ENCODE results near the gene NKAIN2.
"Not testable (repeated sequence)": the region's sequence is repeated elsewhere in the genome, so short reads cannot be mapped to it uniquely, and the experiment has no call there.

Gene NKAIN2

DNA sequence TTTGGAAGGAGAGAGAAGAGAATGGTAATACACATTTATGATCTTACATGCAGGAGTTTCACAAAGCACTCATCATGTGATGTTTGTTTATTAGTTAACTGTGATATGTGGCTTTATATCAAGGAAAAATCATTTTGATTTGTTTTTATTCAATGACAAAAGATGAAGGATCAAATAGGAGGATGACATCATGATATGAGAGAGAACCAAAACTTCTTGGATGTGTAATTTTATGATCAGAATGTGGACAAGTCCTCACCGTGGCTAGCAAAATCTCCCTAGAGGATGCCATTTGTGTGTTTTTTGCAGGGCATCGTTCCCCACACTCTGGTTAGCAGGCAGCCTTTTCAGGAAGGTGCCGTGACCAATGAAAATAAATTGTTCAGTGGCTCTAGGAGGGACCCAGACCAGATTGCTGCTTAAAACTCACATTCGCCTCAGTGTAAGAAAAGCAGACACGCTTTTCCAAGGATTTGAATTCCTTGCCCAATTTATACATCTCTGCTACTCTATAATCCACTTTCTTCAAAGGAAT lies 552.7 kb downstream of the NKAIN2 start:
- DNase-seq = no peak

- DNase-seq = no peak
Measured at GRCh38 chr6:124356811-124357210, 553.1 kb downstream of the NKAIN2 start.

DNA sequence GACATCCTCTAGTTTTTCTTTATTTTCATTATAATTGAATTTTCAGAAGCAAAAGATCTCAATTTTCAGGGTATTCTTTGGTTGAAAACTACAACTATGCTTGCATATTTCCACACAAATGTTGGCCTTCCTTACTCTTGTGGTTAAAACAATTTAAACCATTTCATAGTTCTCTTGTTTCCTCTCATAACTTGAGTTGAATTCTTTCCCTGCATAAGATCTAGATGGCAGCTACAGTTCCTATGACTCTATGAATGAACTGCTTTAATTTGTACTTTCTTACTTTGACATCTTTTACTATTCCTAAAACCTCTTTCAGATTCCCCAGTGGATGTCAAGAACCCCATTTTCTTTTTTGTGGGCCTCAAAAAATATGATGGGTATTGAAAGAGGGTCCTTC lies 564.5 kb downstream of the NKAIN2 start:
- no peak for DNase-seq

DNA sequence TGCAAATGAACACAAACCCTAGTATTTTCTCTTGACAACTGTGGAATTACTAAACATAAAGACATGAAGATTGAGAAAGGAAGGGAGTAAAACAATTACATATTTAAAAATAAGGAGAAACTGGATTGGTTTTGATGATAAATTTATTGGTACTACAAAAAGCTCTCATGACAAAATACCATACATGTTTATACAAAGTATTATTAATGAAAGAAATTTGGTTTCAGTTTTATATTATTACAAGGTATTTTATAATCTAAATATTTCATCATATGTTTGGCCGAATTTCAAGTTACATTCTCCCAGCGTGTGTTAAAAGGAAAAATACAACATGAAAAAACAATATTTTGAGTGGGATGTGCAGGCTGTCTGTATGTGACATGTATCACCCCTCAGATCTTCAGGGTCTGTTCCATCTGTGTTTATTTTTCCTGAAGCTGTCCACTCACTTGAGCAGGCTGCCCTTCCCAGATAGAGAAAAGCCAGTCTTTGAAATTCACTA lies 568.4 kb downstream of the NKAIN2 start:
- DNase-seq = no peak

DNA sequence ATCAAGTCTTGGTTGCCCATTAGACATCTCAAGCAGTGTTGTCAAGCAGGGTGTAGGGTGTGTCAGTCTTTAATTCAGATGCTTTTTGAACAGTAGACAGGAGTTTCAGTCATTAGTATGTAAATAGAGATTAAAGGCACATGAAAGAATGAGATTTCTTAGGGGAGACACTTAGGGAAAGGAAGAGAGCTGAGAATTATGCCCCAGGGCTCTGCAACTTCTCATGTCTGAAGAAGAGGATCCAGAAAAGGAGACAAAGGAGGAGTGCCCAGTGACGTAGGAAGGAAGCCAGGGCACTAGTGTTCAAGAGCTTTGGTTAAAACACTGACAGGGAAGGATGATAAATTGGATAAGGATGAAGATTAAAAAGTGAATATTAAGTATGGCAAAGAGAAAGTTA lies 569.7 kb downstream of the NKAIN2 start:
- no peak for DNase-seq

DNA sequence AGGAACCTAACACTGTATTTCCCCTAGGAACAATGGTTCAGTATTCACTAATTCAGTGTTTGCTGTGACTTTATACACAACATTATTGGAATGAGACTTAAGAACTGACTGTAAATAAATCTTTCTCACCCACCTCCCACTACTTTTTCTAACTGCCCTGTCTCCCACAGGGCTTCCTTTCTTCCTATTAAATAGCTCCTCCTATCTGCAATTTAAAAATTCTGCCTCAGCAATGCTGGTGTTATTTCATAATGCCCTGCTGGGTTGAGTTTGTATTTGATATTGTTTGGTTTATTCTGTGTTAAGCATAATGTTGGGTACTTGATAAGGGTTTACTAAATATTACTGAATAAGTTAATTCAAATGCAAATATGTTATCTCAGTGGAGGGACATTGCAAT lies 585.5 kb downstream of the NKAIN2 start:
- no peak for DNase-seq

- DNase-seq = no peak
Measured at GRCh38 chr6:124393536-124393935, 589.9 kb downstream of the NKAIN2 start.

DNA sequence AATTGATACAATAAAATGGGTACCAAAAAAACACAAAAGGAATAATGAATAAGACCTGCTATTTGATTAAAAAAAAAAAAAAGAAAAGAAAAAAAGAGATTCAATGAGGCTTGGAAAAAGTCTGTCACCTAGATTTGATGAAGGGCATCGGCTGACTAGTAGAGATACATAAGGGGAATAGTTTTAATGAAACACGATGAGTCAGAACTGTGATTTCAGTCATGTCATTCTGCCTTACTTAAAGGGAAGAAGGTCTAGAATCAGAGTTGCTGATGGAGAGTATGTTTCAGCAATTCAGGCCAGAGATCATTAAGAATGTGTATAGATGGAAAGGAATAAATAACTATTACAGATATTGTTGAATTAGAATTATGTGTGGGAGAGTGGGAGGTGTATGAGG lies 592.7 kb downstream of the NKAIN2 start:
- no peak for DNase-seq

DNA sequence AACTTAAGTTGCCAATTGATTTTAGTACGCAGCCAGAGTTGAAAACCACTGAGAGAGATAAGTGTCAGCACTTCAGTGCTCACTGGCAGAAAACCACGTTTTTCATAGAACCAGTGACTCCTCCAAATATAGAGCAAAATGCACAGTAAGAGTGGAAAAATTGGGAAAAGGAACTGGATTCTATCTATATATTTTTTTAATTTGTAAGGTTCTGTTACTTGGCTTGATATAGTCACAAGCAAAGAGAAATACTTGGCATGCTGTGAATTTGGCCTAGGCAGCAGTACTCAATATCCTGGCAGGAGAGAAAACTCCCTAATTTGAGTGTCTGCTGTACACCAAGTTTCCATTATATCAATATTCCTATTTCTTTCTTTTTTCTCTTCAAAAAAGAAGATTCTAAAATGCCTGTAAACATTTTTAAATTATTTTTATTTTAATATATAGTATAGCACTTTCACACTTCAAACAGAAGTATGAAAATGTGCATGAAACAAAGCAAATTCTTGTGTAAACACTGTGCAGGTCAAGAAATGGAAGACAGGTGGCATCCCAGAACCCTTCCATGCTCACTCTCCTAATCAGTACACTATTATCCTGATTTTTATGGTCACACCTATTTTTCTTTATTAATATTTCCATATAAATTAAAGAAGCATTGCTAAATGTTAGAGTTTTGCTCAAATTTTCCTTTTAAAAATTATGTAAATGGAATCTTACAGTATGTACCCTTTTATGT lies 596.8 kb downstream of the NKAIN2 start:
- DNase-seq = no peak

DNA sequence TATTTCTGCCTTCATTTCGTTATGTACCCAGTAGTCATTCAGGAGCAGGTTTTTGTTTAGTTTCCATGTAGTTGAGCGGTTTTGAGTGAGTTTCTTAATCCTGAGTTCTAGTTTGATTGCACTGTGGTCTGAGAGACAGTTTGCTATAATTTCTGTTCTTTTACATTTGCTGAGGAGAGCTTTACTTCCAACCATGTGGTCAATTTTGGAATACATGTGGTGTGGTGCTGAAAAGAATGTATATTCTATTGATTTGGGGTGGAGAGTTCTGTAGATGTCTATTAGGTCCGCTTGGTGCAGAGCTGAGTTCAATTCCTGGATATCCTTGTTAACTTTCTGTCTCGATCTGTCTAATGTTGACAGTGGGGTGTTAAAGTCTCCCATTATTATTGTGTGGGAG lies 606.8 kb downstream of the NKAIN2 start:
- DNase-seq = not testable (repeated sequence)

GRCh38 chr6:124412657-124413056 lies 609.0 kb downstream of the NKAIN2 start:
- not testable (repeated sequence) for DNase-seq

- DNase-seq = no peak
Measured at GRCh38 chr6:124420116-124420840, 616.6 kb downstream of the NKAIN2 start.

- DNase-seq = no peak
Measured at GRCh38 chr6:124423621-124424020, 620.0 kb downstream of the NKAIN2 start.

- no peak for DNase-seq
Measured at GRCh38 chr6:124430740-124431318, 627.2 kb downstream of the NKAIN2 start.

DNA sequence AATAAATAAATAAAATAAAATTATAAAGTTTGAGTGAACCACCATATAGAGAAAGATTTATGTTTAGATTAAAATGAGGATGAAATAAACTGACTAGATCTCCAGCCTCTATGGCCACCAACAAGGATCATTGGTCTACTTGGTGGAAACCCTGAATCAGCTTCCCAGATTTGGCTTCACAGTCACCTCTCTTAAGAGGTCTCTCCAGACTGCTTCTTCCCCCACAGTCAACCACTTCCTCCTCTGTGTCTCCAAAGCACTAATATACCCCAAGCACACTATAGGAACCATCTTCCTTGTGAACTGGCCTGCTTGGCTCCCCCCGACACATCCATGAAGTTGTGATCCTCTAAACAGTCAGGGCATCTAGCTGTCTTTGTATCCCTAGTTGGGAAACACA lies 629.0 kb downstream of the NKAIN2 start:
- DNase-seq = no peak

DNA sequence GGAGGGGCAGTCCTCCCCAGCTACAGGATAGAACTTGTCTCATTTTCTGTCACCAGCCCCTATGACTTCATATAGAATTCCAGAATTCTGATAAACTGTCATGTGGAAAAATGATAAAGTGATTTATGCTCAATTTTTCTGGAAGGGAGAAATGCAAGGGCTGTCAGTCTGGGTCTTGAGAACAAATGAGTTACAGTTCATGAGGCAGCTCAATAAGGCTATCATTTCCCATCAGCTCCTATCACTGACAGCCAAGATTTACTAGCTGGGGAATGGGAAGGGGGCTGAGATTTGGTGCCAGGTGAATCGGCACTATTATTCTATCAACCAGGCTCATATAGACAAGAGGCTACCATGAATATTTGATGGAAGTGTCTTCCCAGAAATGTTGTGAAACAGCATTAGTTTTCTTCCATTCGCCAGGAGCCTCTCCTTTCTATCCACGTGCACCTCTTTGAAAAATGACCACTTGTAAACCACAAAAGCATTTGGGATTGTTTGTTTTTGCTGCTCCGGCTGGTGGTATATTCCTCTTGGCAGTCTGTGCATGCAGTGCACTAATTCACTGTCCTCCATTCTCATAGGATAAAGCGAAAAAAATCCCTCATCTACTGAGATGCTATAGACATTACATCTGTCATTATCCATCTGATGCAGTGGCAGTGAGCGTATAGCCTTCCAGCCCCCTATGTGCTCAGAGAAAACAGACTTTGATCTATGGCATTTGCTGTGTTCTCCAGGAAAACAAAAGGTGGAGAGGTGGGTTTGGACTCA lies 629.9 kb downstream of the NKAIN2 start:
- no peak for DNase-seq

- no peak for DNase-seq
Measured at GRCh38 chr6:124434421-124434820, 630.8 kb downstream of the NKAIN2 start.

- DNase-seq = no peak
Measured at GRCh38 chr6:124436803-124437202, 633.1 kb downstream of the NKAIN2 start.

DNA sequence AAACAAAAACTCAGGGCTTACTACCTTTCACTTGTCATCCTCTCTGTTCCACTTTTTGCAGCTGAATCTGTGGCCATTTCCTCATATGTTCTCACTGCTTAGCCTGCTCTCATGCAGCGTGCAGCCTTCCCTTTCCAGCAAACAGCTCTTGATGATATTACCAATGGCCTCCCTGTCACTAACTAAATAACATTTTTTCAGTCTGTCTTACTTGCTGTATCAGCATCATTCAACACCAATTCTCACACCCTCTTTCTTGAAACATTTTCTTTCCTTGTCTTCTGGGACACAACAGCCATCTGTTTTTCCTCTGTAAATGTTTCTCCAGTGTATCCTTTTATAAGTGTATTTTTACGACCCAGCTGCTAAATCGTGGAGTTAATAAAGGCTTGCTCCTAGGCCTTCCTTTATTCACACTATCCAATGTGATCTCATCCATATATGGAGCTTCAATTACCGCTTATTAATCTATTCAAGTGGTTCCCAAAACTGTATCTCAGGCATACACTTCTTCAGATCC lies 634.9 kb downstream of the NKAIN2 start:
- DNase-seq = no peak

DNA sequence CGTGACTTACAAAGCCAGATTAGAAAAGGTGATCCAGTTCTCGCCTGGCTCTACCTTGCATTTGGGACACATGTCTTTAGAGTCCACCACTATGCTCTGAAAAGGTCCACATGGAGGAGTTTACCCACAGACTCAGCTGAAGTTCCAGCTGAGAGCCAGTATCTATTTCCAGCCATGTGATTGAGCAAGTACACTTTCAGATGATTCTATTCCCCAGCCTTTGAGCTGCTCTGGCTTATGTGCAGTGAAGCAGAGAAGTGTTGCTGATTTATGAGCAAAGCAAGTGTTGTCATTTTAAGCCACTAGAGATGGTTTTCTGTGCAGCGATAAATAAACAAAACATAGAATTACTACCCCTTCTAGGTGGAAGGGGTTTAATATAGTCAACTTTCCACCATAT lies 637.8 kb downstream of the NKAIN2 start:
- DNase-seq = peak; percentile 38

- no peak for DNase-seq
Measured at GRCh38 chr6:124443541-124443940, 639.9 kb downstream of the NKAIN2 start.

GRCh38 chr6:124445581-124445980 lies 641.9 kb downstream of the NKAIN2 start:
- no peak for DNase-seq

DNA sequence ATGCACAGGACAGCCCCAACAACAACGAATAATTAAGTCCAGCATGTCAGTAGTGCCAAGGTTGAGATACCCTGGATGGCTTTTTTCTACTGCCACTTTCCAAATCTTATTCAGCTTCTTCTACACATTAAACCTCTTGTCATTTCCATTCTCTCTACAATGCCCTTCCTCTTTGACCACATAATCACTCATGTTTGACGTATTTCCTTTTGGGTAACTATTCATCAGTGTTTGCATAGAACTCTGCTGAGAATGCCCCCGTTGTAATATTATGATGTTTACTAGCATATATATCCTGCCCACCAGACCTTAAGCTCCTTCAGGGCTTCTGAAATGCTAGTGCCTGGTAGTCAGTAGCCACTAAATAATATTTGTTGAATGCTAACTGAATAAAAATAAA lies 643.3 kb downstream of the NKAIN2 start:
- no peak for DNase-seq

Data from kidney glomerular epithelial cell (primary cell).